Activated naive CD4-positive, alpha-beta T cell treated with anti-CD3 and anti-CD28 coated beads, Interleukin-2, amount 50 U/mL, for 72 hours (primary cell): ENCODE measurements around the gene AFAP1L2. TPM values are rescaled to one million over a fixed set of nuclear protein-coding genes. Genes with fewer than 3 reads are reported as not detected.
"Not testable (repeated sequence)": the region's sequence is repeated elsewhere in the genome, so short reads cannot be mapped to it uniquely, and the experiment has no call there.

Source experiments
- ATAC-seq, 2 donors: fragments of 150-1000 bp; cut with Tn5 transposase; 2 replicates each; pipeline ENCODE4 v1.10.0; 2021; ENCODE audit warnings: mild to moderate bottlenecking in 2 of 2, moderate library complexity in 2 of 2
- DNase-seq, 2 donors: peaks; one replicate each; pipeline ENCODE4 v3.0.0; 2021 to 2022; ENCODE audit warnings: low spot score in 2 of 2
- H3K27ac Mint-ChIP-seq, 2 donors: one replicate each; pipeline ENCODE4 v1.8.0; 2022; ENCODE audit warnings: mild to moderate bottlenecking in 2 of 2, mixed read lengths in 2 of 2
- H3K36me3 Mint-ChIP-seq, 2 donors: one replicate each; pipeline ENCODE4 v1.8.0; 2022; ENCODE audit warnings: mixed read lengths in 2 of 2
- H3K9me3 Mint-ChIP-seq, 2 donors: one replicate each; pipeline ENCODE4 v1.8.0; 2022; ENCODE audit warnings: mixed read lengths in 2 of 2
- total RNA-seq, 2 donors: library from RNA; stranded (reverse); gene quantifications; one replicate each; pipeline ENCODE4 v1.2.3, GENCODE V29; 2022

The AFAP1L2 gene
- total RNA-seq, 2 donors from 2014 or later = 0.98 to 2.7 TPM

- Mint-ChIP-seq H3K27ac (no peak overlapping the region), H3K36me3 (no peaks in the 10 kb centered on the region), H3K9me3 (no peaks in the 10 kb centered on the region)
- DNase-seq (no peak), ATAC-seq (no peak)
Observed at GRCh38 chr10:114340816-114341215, 63.5 kb downstream of the AFAP1L2 start.

DNA sequence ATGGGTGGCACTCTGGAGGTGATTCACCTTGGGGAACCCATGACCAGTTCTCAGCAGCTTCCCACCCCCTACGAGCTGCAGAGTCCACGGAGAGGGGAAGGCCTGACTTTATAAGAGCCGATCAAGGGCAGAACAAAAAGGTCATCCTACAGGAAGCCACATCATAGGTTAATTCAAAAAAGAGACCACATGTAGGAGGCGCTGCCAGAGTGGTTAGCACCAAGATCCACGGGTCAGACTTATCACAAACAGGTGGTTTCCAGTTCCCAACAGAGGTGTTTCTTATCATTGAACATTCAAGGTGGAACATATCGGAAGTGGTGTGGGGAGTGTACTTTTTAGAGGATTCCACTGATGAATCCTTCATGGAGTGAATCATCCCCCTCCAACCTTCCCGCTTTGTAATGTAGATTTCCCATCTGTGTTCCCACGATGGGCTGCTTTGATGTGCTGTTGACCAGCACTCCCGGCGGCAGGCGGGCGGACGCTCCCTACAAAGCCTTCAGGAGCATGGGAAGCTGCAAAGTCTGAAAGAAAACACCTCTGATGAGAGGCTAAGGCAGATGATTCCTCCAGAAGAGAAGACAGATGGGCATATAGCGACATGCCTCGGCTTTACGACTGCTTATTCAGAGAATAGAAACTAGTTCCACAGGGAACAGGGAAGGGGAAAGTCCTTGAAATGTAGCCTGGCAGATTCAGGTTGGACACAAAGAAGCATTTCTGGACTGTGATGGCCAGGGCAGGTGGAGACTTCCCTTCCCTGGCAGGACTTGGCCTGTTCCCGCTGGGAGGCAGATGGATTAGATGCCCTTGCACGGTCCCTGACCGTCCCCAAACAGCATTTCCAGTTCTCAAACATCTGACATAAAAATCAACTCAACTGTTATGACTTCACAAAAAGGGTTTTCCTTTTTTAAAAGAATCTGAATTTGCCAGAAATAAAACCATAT, 66.5 kb downstream of the AFAP1L2 start:
- Mint-ChIP-seq H3K27ac (peak overlapping the region in 1 of 2 donors; percentile 68), H3K36me3 (no peaks in the 10 kb centered on the region), H3K9me3 (no peaks in the 10 kb centered on the region)
- peak; percentile 76 to 97 for ATAC-seq
- DNase-seq = peak in 1 of 2 donors; percentile 71

DNA sequence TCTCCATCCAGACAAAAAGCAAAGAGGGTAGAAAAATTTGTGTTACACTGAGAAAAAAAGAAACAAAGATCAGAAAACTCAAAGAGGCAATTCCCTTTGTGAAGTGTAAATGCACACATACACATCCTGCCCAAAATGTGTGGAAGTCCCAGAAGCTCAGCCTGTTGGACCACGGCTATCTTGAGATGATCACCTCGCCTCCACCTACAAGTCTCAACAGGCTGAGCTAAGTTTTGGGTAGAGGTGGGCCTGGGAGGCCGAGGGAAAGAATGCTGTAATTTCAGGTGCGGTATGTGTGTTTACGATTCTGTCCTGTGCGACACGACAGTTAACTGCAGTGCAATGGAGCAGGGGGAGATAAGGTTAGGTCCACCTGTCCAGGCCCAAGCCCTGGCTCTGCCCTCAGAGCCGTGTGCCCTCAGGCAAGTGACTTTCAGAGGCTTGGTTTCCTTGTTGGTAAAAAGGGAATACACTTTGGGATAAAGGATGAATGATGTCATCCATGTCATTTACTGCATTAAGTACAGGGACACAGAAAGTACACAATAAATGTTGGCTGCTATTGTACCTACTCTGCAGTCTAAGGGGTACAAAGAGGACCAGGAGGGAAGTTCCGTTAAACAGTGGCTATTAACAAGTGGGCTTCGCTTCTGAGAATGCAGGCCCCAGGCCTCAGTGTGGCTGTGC, 67.3 kb downstream of the AFAP1L2 start:
- H3K36me3 Mint-ChIP-seq = no peaks in the 10 kb centered on the region
- no peaks in the 10 kb centered on the region for H3K9me3 Mint-ChIP-seq
- ATAC-seq = no peak
- peak overlapping the region in 1 of 2 donors; percentile 68 for H3K27ac Mint-ChIP-seq
- no peak for DNase-seq

- Mint-ChIP-seq H3K36me3 (no peaks in the 10 kb centered on the region), H3K9me3 (no peaks in the 10 kb centered on the region), H3K27ac (no peak overlapping the region)
- DNase-seq = no peak
- no peak for ATAC-seq
Observed at GRCh38 chr10:114335614-114336013, 68.7 kb downstream of the AFAP1L2 start.

DNA sequence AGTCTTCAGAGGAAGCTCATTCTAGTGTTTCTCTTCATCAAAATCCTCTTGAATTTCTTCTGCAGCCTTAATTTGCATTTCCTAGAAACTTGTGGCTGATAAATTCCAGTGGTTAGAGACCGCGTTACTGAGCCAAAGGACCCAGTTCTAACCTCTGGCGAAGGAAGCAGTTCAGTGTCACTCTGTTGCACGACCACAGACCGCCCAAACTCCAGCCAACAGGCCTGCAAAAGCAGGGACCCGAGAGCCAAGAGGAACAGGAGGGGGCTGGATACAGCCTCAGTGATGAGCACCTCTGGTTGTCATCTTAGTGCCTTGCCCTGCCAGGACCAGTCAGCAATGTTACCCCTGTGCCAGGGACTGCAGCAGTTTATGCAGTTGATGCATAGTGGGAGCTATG, 70.0 kb downstream of the AFAP1L2 start:
- no peak for DNase-seq
- no peak for ATAC-seq
- Mint-ChIP-seq H3K9me3 (no peaks in the 10 kb centered on the region), H3K27ac (no peak overlapping the region), H3K36me3 (no peaks in the 10 kb centered on the region)

DNA sequence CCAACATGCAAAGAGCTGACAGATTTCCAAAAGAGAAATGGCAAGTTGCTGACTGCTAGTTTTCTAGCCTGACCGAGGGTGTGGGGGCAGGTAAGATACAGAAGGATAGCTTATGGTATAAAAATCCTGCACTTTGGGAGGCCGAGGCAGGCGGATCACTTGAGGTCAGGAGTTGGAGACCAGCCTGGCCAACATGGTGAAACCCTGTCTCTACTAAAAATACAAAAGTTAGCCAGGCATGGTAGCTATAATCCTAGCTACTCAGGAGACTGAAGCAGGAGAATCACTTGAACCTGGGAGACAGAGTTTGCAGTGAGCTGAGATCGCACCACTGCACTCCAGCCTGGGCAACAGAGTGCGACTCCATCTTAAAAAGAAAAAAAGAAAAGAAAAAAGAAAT, 70.9 kb downstream of the AFAP1L2 start:
- H3K36me3 Mint-ChIP-seq, ATAC-seq, H3K27ac Mint-ChIP-seq, H3K9me3 Mint-ChIP-seq, DNase-seq: not testable (repeated sequence)

DNA sequence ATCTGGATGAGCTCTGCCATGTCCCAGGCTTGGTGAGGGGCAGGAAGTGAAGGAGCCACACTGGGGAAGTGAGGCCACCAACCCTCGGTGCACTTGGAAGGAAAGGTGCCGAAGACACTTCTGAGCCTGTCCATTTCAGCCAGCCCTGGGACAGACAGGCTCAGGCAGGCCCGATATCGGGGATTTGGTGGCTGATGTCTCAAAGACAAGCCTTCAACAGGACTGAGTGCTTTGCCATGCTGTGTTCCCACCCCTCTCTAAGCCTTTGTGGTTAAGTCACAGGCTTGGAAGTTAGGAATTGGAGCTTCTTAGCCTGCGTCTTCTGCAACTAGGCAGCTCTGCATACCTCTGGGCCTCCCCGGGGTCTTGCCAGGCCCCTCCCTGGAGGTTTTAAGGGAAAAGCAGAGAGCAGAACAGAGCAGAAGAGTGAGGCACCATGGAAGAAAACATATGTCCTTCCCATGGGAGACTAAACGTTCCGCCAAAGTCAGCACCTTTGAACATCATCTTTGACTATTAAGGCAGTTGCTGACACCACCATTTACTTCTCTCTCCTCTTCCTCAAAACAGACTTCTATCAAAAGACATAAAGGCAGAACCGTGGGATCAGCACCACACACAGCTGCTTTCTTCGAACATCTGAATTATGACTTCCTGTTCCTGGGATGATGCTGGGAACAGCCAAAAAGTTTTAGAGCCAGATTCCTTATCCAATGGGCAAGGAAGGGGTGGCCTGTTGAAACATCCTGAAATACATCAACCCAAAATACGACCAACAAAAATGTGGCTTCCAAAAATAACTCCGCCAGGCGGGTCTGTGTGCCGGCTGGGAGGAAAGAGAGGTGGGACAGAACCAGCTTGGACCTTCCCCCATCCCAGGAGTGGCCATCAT, 71.8 kb downstream of the AFAP1L2 start:
- no peaks in the 10 kb centered on the region for H3K36me3 Mint-ChIP-seq
- H3K27ac Mint-ChIP-seq = no peak overlapping the region
- no peak for DNase-seq
- no peak for ATAC-seq
- no peaks in the 10 kb centered on the region for H3K9me3 Mint-ChIP-seq

DNA sequence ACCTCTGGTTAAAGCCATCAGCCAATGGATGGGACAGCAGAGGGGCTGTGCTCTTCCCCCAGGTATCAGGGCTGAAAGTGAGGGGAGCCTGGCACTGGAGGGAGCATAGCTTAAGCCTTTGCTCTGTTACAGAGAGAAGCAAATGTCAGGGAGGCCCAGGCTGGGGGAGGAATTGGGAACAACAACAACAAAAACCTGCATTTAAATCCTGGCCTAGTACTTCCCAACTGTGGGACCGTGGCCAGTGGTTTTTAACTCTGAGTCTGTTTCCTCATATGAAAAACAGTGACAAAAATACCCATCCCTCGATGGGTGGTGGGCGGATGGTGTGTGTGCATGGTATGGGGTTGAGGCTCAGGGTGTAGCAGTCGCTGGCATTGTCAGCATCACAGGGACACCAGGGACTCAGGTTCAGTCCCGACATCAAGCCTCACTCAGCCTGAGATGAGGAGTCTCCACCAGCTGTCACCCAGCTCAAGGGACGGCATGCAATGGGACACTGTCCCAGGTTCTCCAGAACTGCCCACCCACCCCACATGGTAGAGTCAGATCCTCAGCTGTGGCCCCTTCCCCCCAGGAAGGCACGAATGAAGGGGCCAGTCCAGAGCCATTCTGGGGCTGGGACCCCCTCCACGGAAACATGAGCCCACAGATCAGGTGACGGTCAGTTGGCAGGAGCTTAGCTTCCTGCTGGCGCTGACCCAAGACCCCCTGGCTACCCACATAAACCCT, 74.5 kb downstream of the AFAP1L2 start:
- no peaks in the 10 kb centered on the region for H3K9me3 Mint-ChIP-seq
- DNase-seq = no peak
- no peaks in the 10 kb centered on the region for H3K36me3 Mint-ChIP-seq
- ATAC-seq = no peak
- peak overlapping the region in 1 of 2 donors; percentile 53 for H3K27ac Mint-ChIP-seq

DNA sequence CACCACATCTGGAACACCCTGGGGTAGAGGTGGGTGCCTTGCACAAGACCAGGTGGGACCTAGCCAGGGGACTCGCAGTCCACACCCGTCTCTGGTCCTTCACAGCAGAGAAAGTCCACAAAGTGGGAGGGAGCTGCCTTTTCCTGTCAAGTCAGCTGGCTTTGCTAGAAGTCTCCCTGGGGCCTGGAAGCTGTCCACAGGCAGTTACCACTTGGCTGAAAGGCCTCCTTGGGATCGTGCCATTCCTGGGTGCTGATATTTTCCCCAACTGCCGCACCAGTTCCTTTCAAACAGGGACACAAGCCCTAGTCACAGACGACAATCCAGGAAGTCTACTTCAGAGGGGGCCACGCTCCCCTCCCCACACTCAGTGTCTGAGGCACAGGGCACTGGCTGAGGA, 75.4 kb downstream of the AFAP1L2 start:
- Mint-ChIP-seq H3K9me3 (no peaks in the 10 kb centered on the region), H3K36me3 (no peaks in the 10 kb centered on the region), H3K27ac (peak overlapping the region; percentile 9 to 36)
- ATAC-seq = no peak
- no peak for DNase-seq

DNA sequence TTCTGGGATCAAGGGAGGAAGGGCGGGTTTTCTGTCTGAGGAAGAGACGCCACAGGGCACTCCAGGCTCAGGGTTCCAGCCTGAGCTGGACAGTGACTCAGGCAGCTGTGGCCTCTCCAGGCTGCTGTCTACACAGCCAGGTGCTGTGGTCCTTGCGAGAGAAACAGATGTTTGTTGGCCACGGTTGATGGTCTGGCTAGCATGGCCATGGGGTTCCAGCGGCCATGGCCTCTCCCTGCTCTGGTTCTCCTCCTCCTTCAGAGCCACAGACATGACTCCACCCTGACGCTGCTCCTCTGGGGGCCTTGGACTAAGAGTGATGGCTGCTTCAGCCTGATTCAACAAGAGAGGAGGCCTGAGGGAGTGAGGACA, 75.9 kb downstream of the AFAP1L2 start:
- Mint-ChIP-seq H3K9me3 (no peaks in the 10 kb centered on the region), H3K27ac (peak overlapping the region; percentile 9 to 36), H3K36me3 (no peaks in the 10 kb centered on the region)
- no peak for DNase-seq
- no peak for ATAC-seq

- Mint-ChIP-seq H3K36me3 (no peaks in the 10 kb centered on the region), H3K9me3 (no peaks in the 10 kb centered on the region), H3K27ac (no peak overlapping the region)
- DNase-seq = no peak
- no peak for ATAC-seq
Observed at GRCh38 chr10:114327537-114328440, 76.5 kb downstream of the AFAP1L2 start.

- no peaks in the 10 kb centered on the region for H3K9me3 Mint-ChIP-seq
- H3K27ac Mint-ChIP-seq = no peak overlapping the region
- no peaks in the 10 kb centered on the region for H3K36me3 Mint-ChIP-seq
- no peak for ATAC-seq
- no peak for DNase-seq
Observed at GRCh38 chr10:114326795-114327194, 77.5 kb downstream of the AFAP1L2 start.

- H3K27ac Mint-ChIP-seq = no peak overlapping the region
- DNase-seq = no peak
- no peak for ATAC-seq
Observed at GRCh38 chr10:114323023-114323422, 81.3 kb downstream of the AFAP1L2 start.

DNA sequence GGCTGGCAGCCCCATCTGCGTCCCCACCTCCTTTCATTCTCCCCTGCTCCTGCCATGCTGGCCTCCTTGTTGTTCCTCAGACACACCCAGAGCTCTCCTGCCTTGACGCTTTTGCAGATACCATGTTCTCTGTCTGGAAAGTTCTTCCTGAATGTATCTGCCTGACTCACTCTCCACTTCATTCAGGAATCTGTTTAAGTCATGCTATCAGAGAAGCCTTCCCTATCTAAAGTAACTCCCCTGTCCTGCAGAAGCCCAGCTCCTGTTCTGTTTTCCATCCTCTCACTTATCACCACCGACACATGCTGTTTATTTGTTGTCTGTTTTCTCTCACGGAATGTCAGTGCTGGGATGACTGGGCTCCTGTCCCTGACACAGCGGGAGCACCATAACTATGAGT, 82.0 kb downstream of the AFAP1L2 start:
- H3K36me3 Mint-ChIP-seq = no peaks in the 10 kb centered on the region
- H3K9me3 Mint-ChIP-seq = no peaks in the 10 kb centered on the region
- H3K27ac Mint-ChIP-seq = peak overlapping the region in 1 of 2 donors; percentile 18
- ATAC-seq (no peak), DNase-seq (no peak)

More at GRCh38 chr10:114323023-114323422, 81.3 kb downstream of the AFAP1L2 start:
- Mint-ChIP-seq H3K9me3 (no peaks in the 10 kb centered on the region), H3K36me3 (no peaks in the 10 kb centered on the region)
